NCI-H524 treated with DMSO at 0.1 percent for 48 hours (cell line): ENCODE data around the gene LARGE1.

Experiments
- DNase-seq: peaks from one replicate; lab custom pipeline; 2025; lab: John Stamatoyannopoulos, UW

The LARGE1 gene

GRCh38 chr22:33232071-33232470, 688.2 kb downstream of the LARGE1 start:
- DNase-seq = no peak

GRCh38 chr22:33227791-33228190, 692.5 kb downstream of the LARGE1 start:
- no peak for DNase-seq

GRCh38 chr22:33224841-33225240, 695.4 kb downstream of the LARGE1 start:
- no peak for DNase-seq
